Measurements from ENCODE around the gene CDCA5.

GRCh38 chr11:65064847-65065240 is 19.0 kb downstream of the CDCA5 start:
- no peak for TF ChIP-seq CTCF (IDR thresholded peaks at IDR 0.05)
- no peak for TF ChIP-seq SIN3A (IDR thresholded peaks at IDR 0.05; ENCODE audit: borderline replicate concordance, insufficient read depth, low read depth, low read length)
- TF ChIP-seq POLR2AphosphoS5 (IDR thresholded peaks at IDR 0.05; ENCODE audit: low read depth, low read length): no peak
- no peak for TF ChIP-seq REST (IDR thresholded peaks at IDR 0.05; ENCODE audit: insufficient read depth in 1 of 2, low read depth in 2 of 2, low read length in 1 of 2)
- no peak for TF ChIP-seq TCF7L2 (IDR thresholded peaks at IDR 0.05; ENCODE audit: low read depth, low read length)

Measured in Panc1 (cell line).